ENCODE measurements around the gene GALNT15. TPM values are rescaled to one million over a fixed set of nuclear protein-coding genes. Genes with fewer than 3 reads are reported as not detected.
A peak's percentile ranks its signal among the peaks of the same experiment; 100 is the strongest.

The GALNT15 gene
- total RNA-seq, 4 donors from 2014 or later: 386 to 830 (median 768) TPM

- Histone ChIP-seq H3K4me3 (no peak overlapping the region), H3K27ac (peak overlapping the region in 2 of 4 donors; percentile 22 to 28), H3K27me3 (no peaks in the 10 kb centered on the region), H3K9me3 (no peaks in the 10 kb centered on the region), H3K36me3 (no peaks in the 10 kb centered on the region), H3K4me1 (peaks cover 0 to 25% (median 3%) of the 10 kb centered on the region in 4 donors)
- DNase-seq (ENCODE audit: low spot score in 2 of 2): no peak
- WGBS, 2 donors: 18 to 39% methylated on average over 3 of the region's 3 CpGs
- TF ChIP-seq EP300 (IDR thresholded peaks at IDR 0.05) (peak in 1 of 2 donors; percentile 41), POLR2A (IDR thresholded peaks at IDR 0.05) (no peak)
These were observed 62.4 kb downstream of the GALNT15 start for GRCh38 chr3:16236856-16237393.

GRCh38 chr3:16239086-16239770 lies 64.7 kb downstream of the GALNT15 start:
- H3K36me3 ChIP-seq: no peaks in the 10 kb centered on the region
- TF ChIP-seq POLR2A (IDR thresholded peaks at IDR 0.05) (no peak), CTCF (IDR thresholded peaks at IDR 0.05) (no peak), EP300 (IDR thresholded peaks at IDR 0.05) (no peak)
- no peak for DNase-seq (ENCODE audit: low spot score in 2 of 2)
- whole genome bisulfite sequencing, 2 donors: 73 to 77% methylated on average over 3 of the region's 3 CpGs
- no peak overlapping the region for H3K4me3 ChIP-seq
- peaks cover 0 to 27% (median 3%) of the 10 kb centered on the region in 4 donors for H3K4me1 ChIP-seq
- no peaks in the 10 kb centered on the region for H3K9me3 ChIP-seq
- H3K27ac ChIP-seq: peak overlapping the region in 2 of 4 donors; percentile 54 to 65
- H3K27me3 ChIP-seq: no peaks in the 10 kb centered on the region

- H3K4me3 ChIP-seq: no peak overlapping the region
- no peaks in the 10 kb centered on the region for H3K9me3 ChIP-seq
- no peak for DNase-seq (ENCODE audit: low spot score in 2 of 2)
- peak overlapping the region in 2 of 4 donors; percentile 54 to 65 for H3K27ac ChIP-seq
- H3K27me3 ChIP-seq: no peaks in the 10 kb centered on the region
- WGBS, 2 donors: 75% methylated on average over 4 of the region's 4 CpGs
- H3K4me1 ChIP-seq: peaks cover 0 to 29% (median 3%) of the 10 kb centered on the region in 4 donors
- TF ChIP-seq EP300 (IDR thresholded peaks at IDR 0.05): no peak
- no peak for TF ChIP-seq CTCF (IDR thresholded peaks at IDR 0.05)
- no peak for TF ChIP-seq POLR2A (IDR thresholded peaks at IDR 0.05)
- no peaks in the 10 kb centered on the region for H3K36me3 ChIP-seq
These were observed 65.3 kb downstream of the GALNT15 start for GRCh38 chr3:16239780-16240179.

GRCh38 chr3:16240229-16241023 lies 65.9 kb downstream of the GALNT15 start:
- Histone ChIP-seq H3K4me1 (peaks cover 0 to 29% (median 3%) of the 10 kb centered on the region in 4 donors), H3K27me3 (no peaks in the 10 kb centered on the region), H3K27ac (peak overlapping the region in 3 of 4 donors; percentile 7 to 65 (median 54)), H3K4me3 (no peak overlapping the region), H3K36me3 (no peaks in the 10 kb centered on the region), H3K9me3 (no peaks in the 10 kb centered on the region)
- TF ChIP-seq CTCF (IDR thresholded peaks at IDR 0.05) (no peak), EP300 (IDR thresholded peaks at IDR 0.05) (peak in 1 of 2 donors; percentile 67)
- 70 to 77% methylated on average over 6 of the region's 6 CpGs for WGBS, 2 donors
- DNase-seq (ENCODE audit: low spot score in 2 of 2): no peak

GRCh38 chr3:16241225-16241624 lies 66.7 kb downstream of the GALNT15 start:
- DNase-seq (ENCODE audit: low spot score in 2 of 2): no peak
- WGBS, 2 donors: 95% methylated on average over 5 of the region's 5 CpGs
- Histone ChIP-seq H3K27ac (peak overlapping the region in 2 of 4 donors; percentile 7 to 65), H3K4me3 (no peak overlapping the region), H3K4me1 (peaks cover 0 to 29% (median 3%) of the 10 kb centered on the region in 4 donors), H3K9me3 (no peaks in the 10 kb centered on the region), H3K36me3 (no peaks in the 10 kb centered on the region), H3K27me3 (no peaks in the 10 kb centered on the region)
- TF ChIP-seq CTCF (IDR thresholded peaks at IDR 0.05) (no peak), EP300 (IDR thresholded peaks at IDR 0.05) (no peak), POLR2A (IDR thresholded peaks at IDR 0.05) (no peak)

Measured in tibial nerve (tissue), 4 donors.